Mesenchymal stem cell (in vitro differentiated cells and primary cell): Measurements from ENCODE around the gene CIITA.

Experiments
- DNase-seq: peaks from one replicate; pipeline ENCODE4 v3.0.0-alpha.2; 2013
- H2AFZ ChIP-seq: one replicate; pipeline ENCODE4 v1.6.1; 2013; ENCODE audit warnings: low read depth, mild to moderate bottlenecking, control low read depth, inconsistent platforms, low read length, moderate library complexity
- H2AK5ac ChIP-seq: 2 replicates; pipeline ENCODE4 v1.6.1; 2013; ENCODE audit warnings: low read length, moderate library complexity, mild to moderate bottlenecking, inconsistent platforms; ENCODE audit not compliant: severe bottlenecking
- H2BK120ac ChIP-seq: one replicate; pipeline ENCODE4 v1.6.1; 2013; ENCODE audit warnings: low read depth, mild to moderate bottlenecking, inconsistent platforms, low read length, moderate library complexity
- H2BK12ac ChIP-seq, 2 experiments: one replicate each; pipeline ENCODE4 v1.6.1; 2013; ENCODE audit warnings: inconsistent platforms in 2 of 2, low read length in 2 of 2, mild to moderate bottlenecking in 2 of 2, moderate library complexity in 2 of 2, control low read depth in 1 of 2
- H2BK15ac ChIP-seq: one replicate; pipeline ENCODE4 v1.6.1; 2013; ENCODE audit warnings: mild to moderate bottlenecking, low read depth, inconsistent platforms; ENCODE audit not compliant: poor library complexity, severe bottlenecking
- H2BK5ac ChIP-seq: 2 replicates; pipeline ENCODE4 v1.6.1; 2013; ENCODE audit warnings: low read depth, mild to moderate bottlenecking, low read length, control low read depth, inconsistent platforms; ENCODE audit not compliant: poor library complexity, severe bottlenecking
- H3K14ac ChIP-seq, 2 experiments: one replicate each; pipeline ENCODE4 v1.6.1; 2013; ENCODE audit warnings: inconsistent platforms in 2 of 2, low read length in 2 of 2, control low read depth in 1 of 2, mild to moderate bottlenecking in 1 of 2, moderate library complexity in 1 of 2
- H3K18ac ChIP-seq, 2 experiments: one replicate each; pipeline ENCODE4 v1.6.1; 2013; ENCODE audit warnings: inconsistent platforms in 2 of 2, low read length in 2 of 2, control low read depth in 1 of 2, low read depth in 1 of 2, mild to moderate bottlenecking in 1 of 2
- H3K23ac ChIP-seq, 2 experiments: one replicate each; pipeline ENCODE4 v1.6.1; 2013; ENCODE audit warnings: inconsistent platforms in 2 of 2, low read length in 2 of 2, mild to moderate bottlenecking in 2 of 2, moderate library complexity in 2 of 2, control low read depth in 1 of 2
- H3K27ac ChIP-seq: 2 replicates; pipeline ENCODE4 v1.5.1; 2013; ENCODE audit warnings: mild to moderate bottlenecking, moderate library complexity, low read length, control low read depth, inconsistent platforms; ENCODE audit not compliant: poor library complexity, severe bottlenecking
- H3K27me3 ChIP-seq, 2 experiments: 2 replicates each; pipeline versions ENCODE4 v1.6.1 to v1.7.0; 2013; ENCODE audit warnings: low read length in 2 of 2, mild to moderate bottlenecking in 2 of 2, moderate library complexity in 2 of 2, control low read depth in 1 of 2, inconsistent platforms in 1 of 2; ENCODE audit not compliant: control insufficient read depth in 1 of 2, insufficient read depth in 1 of 2
- H3K36me3 ChIP-seq, 2 experiments: 2 replicates each; pipeline versions ENCODE4 v1.6.1 to v1.7.0; 2013; ENCODE audit warnings: low read length in 2 of 2, control low read depth in 1 of 2, inconsistent platforms in 1 of 2, low read depth in 1 of 2, mild to moderate bottlenecking in 1 of 2; ENCODE audit not compliant: insufficient read depth in 2 of 2, control insufficient read depth in 1 of 2
- H3K4ac ChIP-seq, 2 experiments: one replicate each; pipeline ENCODE4 v1.6.1; 2013; ENCODE audit warnings: inconsistent platforms in 2 of 2, low read length in 2 of 2, mild to moderate bottlenecking in 2 of 2, moderate library complexity in 2 of 2, control low read depth in 1 of 2, low read depth in 1 of 2
- H3K4me1 ChIP-seq: 2 replicates; pipeline ENCODE4 v1.6.1; 2013; ENCODE audit warnings: low read depth, low read length, control low read depth; ENCODE audit not compliant: control insufficient read depth, insufficient read depth
- H3K4me2 ChIP-seq: 2 replicates; pipeline ENCODE4 v1.6.1; 2013; ENCODE audit warnings: low read length, mild to moderate bottlenecking, inconsistent platforms; ENCODE audit not compliant: poor library complexity, severe bottlenecking
- H3K4me3 ChIP-seq, 2 experiments: 2 replicates each; pipeline versions ENCODE4 v1.5.1 to v1.7.0; 2013; ENCODE audit warnings: low read length in 2 of 2, mild to moderate bottlenecking in 2 of 2, control low read depth in 1 of 2, low read depth in 1 of 2; ENCODE audit not compliant: insufficient read depth in 1 of 2
- H3K79me1 ChIP-seq: replicated peaks from 2 replicates; pipeline ENCODE4 v1.6.1; 2013; ENCODE audit warnings: mild to moderate bottlenecking, control low read depth, low read length, inconsistent platforms; ENCODE audit not compliant: poor library complexity, severe bottlenecking
- H3K9ac ChIP-seq: 2 replicates; pipeline ENCODE4 v1.7.0; 2013; ENCODE audit warnings: mild to moderate bottlenecking, low read length, moderate library complexity
- H3K9me3 ChIP-seq: 2 replicates; pipeline ENCODE4 v1.7.0; 2013; ENCODE audit warnings: mild to moderate bottlenecking, low read length; ENCODE audit not compliant: control insufficient read depth
- H4K8ac ChIP-seq: one replicate; pipeline ENCODE4 v1.6.1; 2013; ENCODE audit warnings: inconsistent platforms, mild to moderate bottlenecking, low read length, moderate library complexity
- H4K91ac ChIP-seq: one replicate; pipeline ENCODE4 v1.6.1; 2013; ENCODE audit warnings: mild to moderate bottlenecking, low read length, inconsistent platforms
- WGBS: methylation state at CpG from one replicate; pipeline ENCODE4 v1.1.7; 2013; ENCODE audit warnings: mixed read lengths; 5-methylcytosine and 5-hydroxymethylcytosine counted together

Gene CIITA

DNA sequence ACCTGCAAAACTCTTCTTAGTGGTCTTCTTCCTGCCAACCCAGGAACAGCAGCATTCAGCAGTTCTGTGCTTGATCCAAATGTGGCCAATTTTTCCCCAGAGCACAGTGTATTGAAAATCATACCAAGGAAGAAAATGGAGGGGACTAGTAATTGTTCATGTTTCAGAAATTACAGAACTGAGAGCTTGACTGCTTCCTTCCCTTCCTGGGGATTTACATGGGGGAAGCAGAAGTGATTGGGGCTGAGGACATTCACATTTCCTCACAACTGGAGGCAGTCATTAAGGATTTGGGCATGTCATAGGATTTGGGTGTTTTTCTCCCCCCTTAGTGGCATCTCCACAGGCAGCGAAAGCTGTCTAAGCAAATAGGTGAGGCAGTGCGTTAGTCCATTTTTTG is 19.7 kb downstream of the CIITA start:
- H3K27me3 ChIP-seq = peaks cover 0 to 19% of the 10 kb centered on the region in 2 experiments
- WGBS = no CpG with 5 or more reads among the region's 2 CpGs
- no peak overlapping the region for H3K14ac ChIP-seq
- no peak overlapping the region for H2BK15ac ChIP-seq
- no peak for DNase-seq
- H4K91ac ChIP-seq = no peak overlapping the region
- peaks cover 0 to 48% of the 10 kb centered on the region in 2 experiments for H3K36me3 ChIP-seq
- no peak overlapping the region for H2AK5ac ChIP-seq
- H2AFZ ChIP-seq = no peak overlapping the region
- no peak overlapping the region for H3K9ac ChIP-seq
- H4K8ac ChIP-seq = no peak overlapping the region
- H3K4me3 ChIP-seq = no peak overlapping the region
- H3K18ac ChIP-seq = no peak overlapping the region
- H3K27ac ChIP-seq = no peak overlapping the region
- no peak overlapping the region for H2BK5ac ChIP-seq
- H3K23ac ChIP-seq = no peak overlapping the region
- H3K4me1 ChIP-seq = no peaks in the 10 kb centered on the region
- H2BK12ac ChIP-seq = no peak overlapping the region
- no peak overlapping the region for H3K4me2 ChIP-seq
- no peaks in the 10 kb centered on the region for H3K9me3 ChIP-seq
- no peaks in the 10 kb centered on the region for H3K79me1 ChIP-seq
- H2BK120ac ChIP-seq = no peak overlapping the region
- no peak overlapping the region for H3K4ac ChIP-seq

DNA sequence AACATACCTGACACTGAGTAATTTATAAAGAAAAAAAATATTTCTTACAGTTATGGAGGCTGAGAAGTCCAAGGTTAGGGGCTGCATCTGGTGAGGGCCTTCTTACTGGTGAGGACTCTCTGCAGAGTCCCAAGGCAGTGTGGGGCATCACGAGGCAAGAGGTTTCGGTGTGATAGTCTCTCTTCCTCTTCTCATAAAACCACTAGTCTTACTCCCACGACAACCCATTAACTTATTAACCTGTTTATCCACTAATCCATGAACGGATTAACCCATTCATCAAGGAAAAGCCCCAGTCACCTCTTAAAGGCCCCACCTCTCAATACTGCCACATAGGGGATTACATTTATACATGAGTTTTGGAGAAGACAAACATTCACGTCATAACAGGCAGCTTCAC is 20.1 kb downstream of the CIITA start:
- Histone ChIP-seq H3K4me2 (no peak overlapping the region), H4K8ac (no peak overlapping the region), H3K4me3 (no peak overlapping the region), H3K4me1 (no peaks in the 10 kb centered on the region), H2BK15ac (no peak overlapping the region), H3K27ac (no peak overlapping the region), H3K9me3 (no peaks in the 10 kb centered on the region), H2BK12ac (no peak overlapping the region), H3K23ac (no peak overlapping the region), H2AFZ (no peak overlapping the region), H3K36me3 (peaks cover 0 to 52% of the 10 kb centered on the region in 2 experiments), H3K9ac (no peak overlapping the region), H2BK5ac (no peak overlapping the region), H4K91ac (no peak overlapping the region), H2AK5ac (no peak overlapping the region), H3K4ac (no peak overlapping the region), H2BK120ac (no peak overlapping the region), H3K14ac (no peak overlapping the region), H3K27me3 (peaks cover 0 to 23% of the 10 kb centered on the region in 2 experiments), H3K18ac (no peak overlapping the region), H3K79me1 (no peaks in the 10 kb centered on the region)
- WGBS = 67% methylated on average over 5 of the region's 5 CpGs
- DNase-seq = no peak

DNA sequence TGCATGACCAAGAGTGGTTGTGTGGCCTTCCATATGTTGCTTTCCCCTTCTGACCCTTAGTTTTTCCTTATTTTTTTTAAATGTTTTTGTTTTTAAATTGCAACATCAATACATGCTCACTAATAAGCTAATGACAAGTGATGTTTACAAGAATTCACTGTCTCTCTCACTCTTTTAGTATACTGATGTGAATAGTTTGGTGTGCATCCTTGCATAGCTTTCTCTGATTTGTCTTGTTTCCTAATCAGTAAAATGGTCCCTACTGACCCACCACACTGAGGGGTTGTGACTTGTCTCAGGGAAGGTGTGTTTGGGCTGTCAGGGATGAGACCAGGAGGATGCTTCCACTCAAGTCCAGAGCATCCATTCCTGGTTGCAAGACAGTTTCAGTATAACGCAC is 26.0 kb downstream of the CIITA start:
- Histone ChIP-seq H2BK120ac (no peak overlapping the region), H3K18ac (no peak overlapping the region), H2BK5ac (no peak overlapping the region), H4K91ac (no peak overlapping the region), H3K9ac (no peak overlapping the region), H4K8ac (no peak overlapping the region), H2AK5ac (no peak overlapping the region), H3K4me2 (no peak overlapping the region), H3K14ac (no peak overlapping the region), H3K23ac (no peak overlapping the region), H2BK12ac (no peak overlapping the region), H3K4ac (no peak overlapping the region), H3K4me3 (no peak overlapping the region), H3K36me3 (peaks cover 0 to 54% of the 10 kb centered on the region in 2 experiments), H2BK15ac (no peak overlapping the region), H3K9me3 (peaks cover 8% of the 10 kb centered on the region), H3K79me1 (no peaks in the 10 kb centered on the region), H2AFZ (no peak overlapping the region), H3K4me1 (no peaks in the 10 kb centered on the region), H3K27ac (no peak overlapping the region), H3K27me3 (peaks cover 0 to 11% of the 10 kb centered on the region in 2 experiments)
- no peak for DNase-seq
- 85% methylated on average over 1 of the region's 1 CpG for WGBS

DNA sequence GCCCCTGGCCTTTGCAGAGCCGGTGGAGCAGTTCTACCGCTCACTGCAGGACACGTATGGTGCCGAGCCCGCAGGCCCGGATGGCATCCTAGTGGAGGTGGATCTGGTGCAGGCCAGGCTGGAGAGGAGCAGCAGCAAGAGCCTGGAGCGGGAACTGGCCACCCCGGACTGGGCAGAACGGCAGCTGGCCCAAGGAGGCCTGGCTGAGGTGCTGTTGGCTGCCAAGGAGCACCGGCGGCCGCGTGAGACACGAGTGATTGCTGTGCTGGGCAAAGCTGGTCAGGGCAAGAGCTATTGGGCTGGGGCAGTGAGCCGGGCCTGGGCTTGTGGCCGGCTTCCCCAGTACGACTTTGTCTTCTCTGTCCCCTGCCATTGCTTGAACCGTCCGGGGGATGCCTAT is 29.5 kb downstream of the CIITA start:
- no peaks in the 10 kb centered on the region for H3K4me1 ChIP-seq
- no peak overlapping the region for H3K27ac ChIP-seq
- H2BK15ac ChIP-seq = no peak overlapping the region
- no peak overlapping the region for H3K4me2 ChIP-seq
- H2BK120ac ChIP-seq = no peak overlapping the region
- no peak overlapping the region for H3K9ac ChIP-seq
- peaks cover 8% of the 10 kb centered on the region for H3K9me3 ChIP-seq
- H3K27me3 ChIP-seq = peaks cover 0 to 14% of the 10 kb centered on the region in 2 experiments
- no peak overlapping the region for H4K8ac ChIP-seq
- H2AFZ ChIP-seq = no peak overlapping the region
- no peak overlapping the region for H3K18ac ChIP-seq
- no peak overlapping the region for H2BK12ac ChIP-seq
- no peaks in the 10 kb centered on the region for H3K79me1 ChIP-seq
- no peak overlapping the region for H2AK5ac ChIP-seq
- no peak overlapping the region for H3K4ac ChIP-seq
- H3K14ac ChIP-seq = no peak overlapping the region
- no peak overlapping the region for H3K4me3 ChIP-seq
- 91% methylated on average over 19 of the region's 19 CpGs for WGBS
- peaks cover 0 to 53% of the 10 kb centered on the region in 2 experiments for H3K36me3 ChIP-seq
- H4K91ac ChIP-seq = no peak overlapping the region
- H2BK5ac ChIP-seq = no peak overlapping the region
- no peak for DNase-seq
- H3K23ac ChIP-seq = no peak overlapping the region
